ENCODE data around the gene CPPED1. TPM values are rescaled to one million over a fixed set of nuclear protein-coding genes. Genes with fewer than 3 reads are reported as not detected.

CPPED1 gene
- total and polyA plus RNA-seq, 4 donors: 10.4 to 29.1 (median 23.0) TPM

- Histone ChIP-seq H3K4me3 (ENCODE audit: low read depth in 1 of 3, low read length in 3 of 3) (no peak overlapping the region), H3K9ac (ENCODE audit: low read depth in 1 of 2, low read length in 2 of 2) (no peak overlapping the region), H3K36me3 (ENCODE audit: control insufficient read depth in 4 of 4, insufficient read depth in 3 of 4, low read depth in 1 of 4, low read length in 3 of 4) (peaks cover 4 to 14% (median 11%) of the 10 kb centered on the region in 4 donors), H3K27me3 (ENCODE audit: control insufficient read depth in 4 of 4, insufficient read depth in 4 of 4, low read length in 3 of 4) (no peaks in the 10 kb centered on the region), H3K9me3 (ENCODE audit: control insufficient read depth in 4 of 4, low read length in 3 of 4) (peaks cover 0 to 8% (median under 1%) of the 10 kb centered on the region in 4 donors), H3K27ac (ENCODE audit: low read depth in 1 of 2, low read length in 2 of 2) (no peak overlapping the region), H3K4me1 (ENCODE audit: control insufficient read depth in 4 of 4, insufficient read depth in 4 of 4, low read length in 3 of 4) (no peaks in the 10 kb centered on the region)
- 84% methylated on average over 2 of the region's 2 CpGs for WGBS
- TF ChIP-seq EGR1 (IDR thresholded peaks at IDR 0.05; ENCODE audit: low read depth in 2 of 2) (no peak), GABPA (IDR thresholded peaks at IDR 0.05 in 1 of 2, conservative IDR thresholded peaks at IDR 0.05 in 1 of 2) (no peak), YY1 (IDR thresholded peaks at IDR 0.05) (no peak), REST (IDR thresholded peaks at IDR 0.05) (no peak), TAF1 (conservative IDR thresholded peaks at IDR 0.05) (no peak), HNF4G (IDR thresholded peaks at IDR 0.05) (no peak), SP1 (IDR thresholded peaks at IDR 0.05) (no peak), FOXA1 (IDR thresholded peaks at IDR 0.05) (no peak), MAX (IDR thresholded peaks at IDR 0.05) (no peak), ATF3 (IDR thresholded peaks at IDR 0.05) (no peak), RXRA (IDR thresholded peaks at IDR 0.05) (no peak), RAD21 (IDR thresholded peaks at IDR 0.05) (no peak)
- TF ChIP-seq, protein P1, sequence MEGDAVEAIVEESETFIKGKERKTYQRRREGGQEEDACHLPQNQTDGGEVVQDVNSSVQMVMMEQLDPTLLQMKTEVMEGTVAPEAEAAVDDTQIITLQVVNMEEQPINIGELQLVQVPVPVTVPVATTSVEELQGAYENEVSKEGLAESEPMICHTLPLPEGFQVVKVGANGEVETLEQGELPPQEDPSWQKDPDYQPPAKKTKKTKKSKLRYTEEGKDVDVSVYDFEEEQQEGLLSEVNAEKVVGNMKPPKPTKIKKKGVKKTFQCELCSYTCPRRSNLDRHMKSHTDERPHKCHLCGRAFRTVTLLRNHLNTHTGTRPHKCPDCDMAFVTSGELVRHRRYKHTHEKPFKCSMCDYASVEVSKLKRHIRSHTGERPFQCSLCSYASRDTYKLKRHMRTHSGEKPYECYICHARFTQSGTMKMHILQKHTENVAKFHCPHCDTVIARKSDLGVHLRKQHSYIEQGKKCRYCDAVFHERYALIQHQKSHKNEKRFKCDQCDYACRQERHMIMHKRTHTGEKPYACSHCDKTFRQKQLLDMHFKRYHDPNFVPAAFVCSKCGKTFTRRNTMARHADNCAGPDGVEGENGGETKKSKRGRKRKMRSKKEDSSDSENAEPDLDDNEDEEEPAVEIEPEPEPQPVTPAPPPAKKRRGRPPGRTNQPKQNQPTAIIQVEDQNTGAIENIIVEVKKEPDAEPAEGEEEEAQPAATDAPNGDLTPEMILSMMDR (IDR thresholded peaks at IDR 0.05; ENCODE audit: low read depth, low read length, missing input control): no peak
- TF ChIP-seq, protein P2, sequence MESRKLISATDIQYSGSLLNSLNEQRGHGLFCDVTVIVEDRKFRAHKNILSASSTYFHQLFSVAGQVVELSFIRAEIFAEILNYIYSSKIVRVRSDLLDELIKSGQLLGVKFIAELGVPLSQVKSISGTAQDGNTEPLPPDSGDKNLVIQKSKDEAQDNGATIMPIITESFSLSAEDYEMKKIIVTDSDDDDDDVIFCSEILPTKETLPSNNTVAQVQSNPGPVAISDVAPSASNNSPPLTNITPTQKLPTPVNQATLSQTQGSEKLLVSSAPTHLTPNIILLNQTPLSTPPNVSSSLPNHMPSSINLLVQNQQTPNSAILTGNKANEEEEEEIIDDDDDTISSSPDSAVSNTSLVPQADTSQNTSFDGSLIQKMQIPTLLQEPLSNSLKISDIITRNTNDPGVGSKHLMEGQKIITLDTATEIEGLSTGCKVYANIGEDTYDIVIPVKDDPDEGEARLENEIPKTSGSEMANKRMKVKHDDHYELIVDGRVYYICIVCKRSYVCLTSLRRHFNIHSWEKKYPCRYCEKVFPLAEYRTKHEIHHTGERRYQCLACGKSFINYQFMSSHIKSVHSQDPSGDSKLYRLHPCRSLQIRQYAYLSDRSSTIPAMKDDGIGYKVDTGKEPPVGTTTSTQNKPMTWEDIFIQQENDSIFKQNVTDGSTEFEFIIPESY (IDR thresholded peaks at IDR 0.05): no peak
- DNase-seq (ENCODE audit: low spot score): no peak
Observed at GRCh38 chr16:12780467-12780866, 23.2 kb downstream of the CPPED1 start.

GRCh38 chr16:12778726-12779125, 25.0 kb downstream of the CPPED1 start:
- no peaks in the 10 kb centered on the region for H3K4me1 ChIP-seq (ENCODE audit: control insufficient read depth in 4 of 4, insufficient read depth in 4 of 4, low read length in 3 of 4)
- no peak for DNase-seq (ENCODE audit: low spot score)
- no peak overlapping the region for H3K9ac ChIP-seq (ENCODE audit: low read depth in 1 of 2, low read length in 2 of 2)
- H3K4me3 ChIP-seq (ENCODE audit: low read depth in 1 of 3, low read length in 3 of 3): no peak overlapping the region
- 98% methylated on average over 2 of the region's 2 CpGs for WGBS
- no peak for TF ChIP-seq TAF1 (conservative IDR thresholded peaks at IDR 0.05)
- no peak for TF ChIP-seq EGR1 (IDR thresholded peaks at IDR 0.05; ENCODE audit: low read depth in 2 of 2)
- TF ChIP-seq YY1 (IDR thresholded peaks at IDR 0.05): no peak
- TF ChIP-seq JUND (IDR thresholded peaks at IDR 0.05): no peak
- TF ChIP-seq FOXA2 (IDR thresholded peaks at IDR 0.05): no peak
- TF ChIP-seq RXRA (IDR thresholded peaks at IDR 0.05): no peak
- no peak for TF ChIP-seq HNF4A (conservative IDR thresholded peaks at IDR 0.05)
- no peak for TF ChIP-seq REST (IDR thresholded peaks at IDR 0.05)
- TF ChIP-seq, protein P1 (IDR thresholded peaks at IDR 0.05; ENCODE audit: low read depth, low read length, missing input control): no peak
- H3K36me3 ChIP-seq (ENCODE audit: control insufficient read depth in 4 of 4, insufficient read depth in 3 of 4, low read depth in 1 of 4, low read length in 3 of 4): peaks cover 4 to 18% (median 12%) of the 10 kb centered on the region in 4 donors
- no peak overlapping the region for H3K27ac ChIP-seq (ENCODE audit: low read depth in 1 of 2, low read length in 2 of 2)
- no peaks in the 10 kb centered on the region for H3K9me3 ChIP-seq (ENCODE audit: control insufficient read depth in 4 of 4, low read length in 3 of 4)
- H3K27me3 ChIP-seq (ENCODE audit: control insufficient read depth in 4 of 4, insufficient read depth in 4 of 4, low read length in 3 of 4): no peaks in the 10 kb centered on the region
